HCT116 (cell line): ENCODE results near the gene ANKS1A.

Source experiments
- CEBPB ChIP-seq: IDR thresholded peaks from 2 replicates; pipeline ENCODE4 v1.6.1; 2012; ENCODE audit warnings: low read depth
- ELF1 ChIP-seq: IDR thresholded peaks from 2 replicates; pipeline ENCODE4 v1.6.1; 2012; ENCODE audit warnings: low read depth, borderline replicate concordance
- EZH2 ChIP-seq: fragments of 200-600 bp; sonication (generic); IDR thresholded peaks from 2 replicates; pipeline ENCODE4 v1.6.1; 2017; ENCODE audit warnings: antibody characterized with exemption, mixed run types
- FOSL1 ChIP-seq: IDR thresholded peaks from 2 replicates; pipeline ENCODE4 v1.6.1; 2012; ENCODE audit warnings: low read depth
- JUND ChIP-seq: IDR thresholded peaks from 2 replicates; pipeline ENCODE4 v1.6.1; 2012
- POLR2A ChIP-seq: IDR thresholded peaks from 2 replicates; pipeline ENCODE4 v1.7.0; 2011; ENCODE audit warnings: borderline replicate concordance; ENCODE audit not compliant: insufficient read depth, insufficient read length; ENCODE audit errors: extremely low read depth
- POLR2AphosphoS5 ChIP-seq: IDR thresholded peaks from 2 replicates; pipeline ENCODE4 v1.6.1; 2011; ENCODE audit warnings: mild to moderate bottlenecking, low read depth, low read length, moderate library complexity
- RAD21 ChIP-seq: IDR thresholded peaks from 2 replicates; pipeline ENCODE4 v1.6.1; 2012; ENCODE audit warnings: low read depth, mild to moderate bottlenecking
- SP1 ChIP-seq: IDR thresholded peaks from 2 replicates; pipeline ENCODE4 v1.6.1; 2012; ENCODE audit warnings: low read depth
- ZFX ChIP-seq: fragments of 450-650 bp; IDR thresholded peaks from 2 replicates; pipeline ENCODE4 v1.6.1; 2017
- ZNF274 ChIP-seq: fragments of 200-500 bp; sonication (Bioruptor generic); IDR thresholded peaks from 2 replicates; pipeline ENCODE4 v1.6.1; 2014; ENCODE audit warnings: mild to moderate bottlenecking, low read depth, low read length, inconsistent platforms
- TF ChIP-seq, protein P1 (sequence below), 3 experiments: fragments of 200-600 bp in 1 of 3; sonication (generic) in 1 of 3; IDR thresholded peaks in 2 of 3; conservative IDR thresholded peaks in 1 of 3; 2 replicates each; pipeline ENCODE4 v1.5.1; 2012 to 2017; ENCODE audit warnings: low read depth in 2 of 3, low read length in 2 of 3, antibody characterized with exemption in 1 of 3, borderline replicate concordance in 1 of 3, control low read depth in 1 of 3, mild to moderate bottlenecking in 1 of 3, mixed read lengths in 1 of 3, mixed run types in 1 of 3, moderate library complexity in 1 of 3; ENCODE audit not compliant: insufficient read depth in 1 of 3
- TF ChIP-seq, protein P2 (sequence below): IDR thresholded peaks from 2 replicates; pipeline ENCODE4 v1.6.1; 2012; ENCODE audit warnings: low read depth
- TF ChIP-seq, protein P3 (sequence below): IDR thresholded peaks from 2 replicates; pipeline ENCODE4 v1.6.1; 2012

DNA sequence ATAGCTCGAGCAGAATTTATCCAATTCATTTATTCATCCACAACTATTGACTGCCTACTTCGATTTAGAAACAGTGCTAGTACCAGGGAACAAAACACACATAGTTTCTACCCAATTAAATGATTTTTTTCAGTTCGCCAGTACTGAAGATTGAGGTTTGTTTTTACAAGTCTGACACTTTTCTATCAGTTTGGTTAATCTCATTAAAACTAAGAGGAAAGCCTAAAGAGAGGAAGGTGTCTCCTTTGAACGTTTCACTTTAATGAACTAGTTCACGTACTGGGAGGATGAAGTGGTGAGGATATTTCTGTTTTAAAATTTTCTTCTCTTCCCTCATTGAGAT lies 570 bp upstream of the ANKS1A start:
- TF ChIP-seq RAD21, result no peak
- TF ChIP-seq, protein P1, sequence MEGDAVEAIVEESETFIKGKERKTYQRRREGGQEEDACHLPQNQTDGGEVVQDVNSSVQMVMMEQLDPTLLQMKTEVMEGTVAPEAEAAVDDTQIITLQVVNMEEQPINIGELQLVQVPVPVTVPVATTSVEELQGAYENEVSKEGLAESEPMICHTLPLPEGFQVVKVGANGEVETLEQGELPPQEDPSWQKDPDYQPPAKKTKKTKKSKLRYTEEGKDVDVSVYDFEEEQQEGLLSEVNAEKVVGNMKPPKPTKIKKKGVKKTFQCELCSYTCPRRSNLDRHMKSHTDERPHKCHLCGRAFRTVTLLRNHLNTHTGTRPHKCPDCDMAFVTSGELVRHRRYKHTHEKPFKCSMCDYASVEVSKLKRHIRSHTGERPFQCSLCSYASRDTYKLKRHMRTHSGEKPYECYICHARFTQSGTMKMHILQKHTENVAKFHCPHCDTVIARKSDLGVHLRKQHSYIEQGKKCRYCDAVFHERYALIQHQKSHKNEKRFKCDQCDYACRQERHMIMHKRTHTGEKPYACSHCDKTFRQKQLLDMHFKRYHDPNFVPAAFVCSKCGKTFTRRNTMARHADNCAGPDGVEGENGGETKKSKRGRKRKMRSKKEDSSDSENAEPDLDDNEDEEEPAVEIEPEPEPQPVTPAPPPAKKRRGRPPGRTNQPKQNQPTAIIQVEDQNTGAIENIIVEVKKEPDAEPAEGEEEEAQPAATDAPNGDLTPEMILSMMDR (IDR thresholded peaks at IDR 0.05 in 2 of 3, conservative IDR thresholded peaks at IDR 0.05 in 1 of 3; ENCODE audit: borderline replicate concordance in 1 of 3, insufficient read depth in 1 of 3, low read depth in 2 of 3, low read length in 2 of 3), result no peak
- no peak for TF ChIP-seq JUND
- no peak for TF ChIP-seq ELF1
- no peak for TF ChIP-seq POLR2A
- no peak for TF ChIP-seq POLR2AphosphoS5
- no peak for TF ChIP-seq EZH2
- TF ChIP-seq ZNF274, result no peak
- TF ChIP-seq, protein P2, sequence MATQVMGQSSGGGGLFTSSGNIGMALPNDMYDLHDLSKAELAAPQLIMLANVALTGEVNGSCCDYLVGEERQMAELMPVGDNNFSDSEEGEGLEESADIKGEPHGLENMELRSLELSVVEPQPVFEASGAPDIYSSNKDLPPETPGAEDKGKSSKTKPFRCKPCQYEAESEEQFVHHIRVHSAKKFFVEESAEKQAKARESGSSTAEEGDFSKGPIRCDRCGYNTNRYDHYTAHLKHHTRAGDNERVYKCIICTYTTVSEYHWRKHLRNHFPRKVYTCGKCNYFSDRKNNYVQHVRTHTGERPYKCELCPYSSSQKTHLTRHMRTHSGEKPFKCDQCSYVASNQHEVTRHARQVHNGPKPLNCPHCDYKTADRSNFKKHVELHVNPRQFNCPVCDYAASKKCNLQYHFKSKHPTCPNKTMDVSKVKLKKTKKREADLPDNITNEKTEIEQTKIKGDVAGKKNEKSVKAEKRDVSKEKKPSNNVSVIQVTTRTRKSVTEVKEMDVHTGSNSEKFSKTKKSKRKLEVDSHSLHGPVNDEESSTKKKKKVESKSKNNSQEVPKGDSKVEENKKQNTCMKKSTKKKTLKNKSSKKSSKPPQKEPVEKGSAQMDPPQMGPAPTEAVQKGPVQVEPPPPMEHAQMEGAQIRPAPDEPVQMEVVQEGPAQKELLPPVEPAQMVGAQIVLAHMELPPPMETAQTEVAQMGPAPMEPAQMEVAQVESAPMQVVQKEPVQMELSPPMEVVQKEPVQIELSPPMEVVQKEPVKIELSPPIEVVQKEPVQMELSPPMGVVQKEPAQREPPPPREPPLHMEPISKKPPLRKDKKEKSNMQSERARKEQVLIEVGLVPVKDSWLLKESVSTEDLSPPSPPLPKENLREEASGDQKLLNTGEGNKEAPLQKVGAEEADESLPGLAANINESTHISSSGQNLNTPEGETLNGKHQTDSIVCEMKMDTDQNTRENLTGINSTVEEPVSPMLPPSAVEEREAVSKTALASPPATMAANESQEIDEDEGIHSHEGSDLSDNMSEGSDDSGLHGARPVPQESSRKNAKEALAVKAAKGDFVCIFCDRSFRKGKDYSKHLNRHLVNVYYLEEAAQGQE, result no peak
- TF ChIP-seq, protein P3, sequence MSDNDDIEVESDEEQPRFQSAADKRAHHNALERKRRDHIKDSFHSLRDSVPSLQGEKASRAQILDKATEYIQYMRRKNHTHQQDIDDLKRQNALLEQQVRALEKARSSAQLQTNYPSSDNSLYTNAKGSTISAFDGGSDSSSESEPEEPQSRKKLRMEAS, result no peak
- no peak for TF ChIP-seq FOSL1
- TF ChIP-seq CEBPB, result no peak
- TF ChIP-seq ZFX, result no peak
- TF ChIP-seq SP1, result no peak
